OCI-LY7 (cell line): ENCODE measurements around the gene CAMK2N1. TPM values are rescaled to one million over a fixed set of nuclear protein-coding genes. Genes with fewer than 3 reads are reported as not detected.
A peak's percentile ranks its signal among the peaks of the same experiment; 100 is the strongest.
"Not testable (repeated sequence)": the region's sequence is repeated elsewhere in the genome, so short reads cannot be mapped to it uniquely, and the experiment has no call there.

ENCODE experiments used
- BruUV-seq: library from RNA; stranded (reverse); fragments of 400-500 nt; replicated peaks from 2 replicates; lab custom pipeline; 2021; lab: Mats Ljungman, UMichigan
- CTCF ChIA-PET: fragments of 300-600 bp; sonication (Branson Sonifier 250); formaldehyde crosslinking; loops from one replicate; lab custom pipeline; 2022; ENCODE audit warnings: antibody characterized with exemption; ENCODE audit not compliant: unreplicated experiment; lab: Charles Lee
- POLR2A ChIA-PET: fragments of 300-600 bp; sonication (Branson Sonifier 250); formaldehyde crosslinking; loops from one replicate; lab custom pipeline; 2022; ENCODE audit warnings: antibody characterized with exemption; lab: Charles Lee
- DNase-seq: peaks from one replicate; pipeline ENCODE4 v3.0.0-alpha.2; 2015; ENCODE audit warnings: low spot score
- H2AFZ ChIP-seq: fragments of 200-600 bp; sonication (generic), shearing (Covaris generic); 2 replicates; pipeline ENCODE4 v1.6.1; 2014; ENCODE audit warnings: mild to moderate bottlenecking, antibody characterized with exemption, low read length, moderate library complexity
- H3K27ac ChIP-seq: fragments of 200-600 bp; sonication (generic); 2 replicates; pipeline ENCODE4 v1.5.1; 2014; ENCODE audit warnings: mixed run types, low read depth, mild to moderate bottlenecking, moderate library complexity, low read length, inconsistent platforms; ENCODE audit not compliant: poor library complexity, severe bottlenecking
- H3K36me3 ChIP-seq: fragments of 200-600 bp; sonication (generic); 2 replicates; pipeline ENCODE4 v1.6.1; 2014; ENCODE audit warnings: mild to moderate bottlenecking, antibody characterized with exemption, low read length, moderate library complexity, mixed read lengths; ENCODE audit not compliant: insufficient read depth
- H3K4me1 ChIP-seq: fragments of 200-600 bp; sonication (generic); 2 replicates; pipeline ENCODE4 v1.5.1; 2014; ENCODE audit warnings: mild to moderate bottlenecking, low read length; ENCODE audit not compliant: insufficient read depth, poor library complexity, severe bottlenecking
- H3K4me2 ChIP-seq: fragments of 200-600 bp; sonication (generic); 2 replicates; pipeline ENCODE4 v1.6.1; 2014; ENCODE audit warnings: mild to moderate bottlenecking, low read length
- H3K4me3 ChIP-seq: fragments of 200-600 bp; sonication (generic); 2 replicates; pipeline ENCODE4 v1.5.1; 2014; ENCODE audit warnings: mild to moderate bottlenecking, low read depth, low read length; ENCODE audit not compliant: poor library complexity, severe bottlenecking
- H3K79me2 ChIP-seq: fragments of 200-600 bp; sonication (generic); 2 replicates; pipeline ENCODE4 v1.6.1; 2016; ENCODE audit warnings: low read depth, mild to moderate bottlenecking, low read length, moderate library complexity, mixed read lengths; ENCODE audit not compliant: insufficient read depth
- H3K9me2 ChIP-seq: fragments of 200-600 bp; sonication (generic); 2 replicates; pipeline ENCODE4 v1.6.1; 2016; ENCODE audit warnings: mild to moderate bottlenecking, low read length, mixed read lengths; ENCODE audit not compliant: insufficient read depth
- H3K9me3 ChIP-seq: fragments of 200-600 bp; sonication (generic); 2 replicates; pipeline ENCODE4 v1.6.1; 2014; ENCODE audit warnings: mild to moderate bottlenecking, mixed run types, low read length, mixed read lengths
- H4K20me1 ChIP-seq: fragments of 200-600 bp; sonication (generic); 2 replicates; pipeline ENCODE4 v1.6.1; 2014; ENCODE audit warnings: mild to moderate bottlenecking, antibody characterized with exemption, low read length, moderate library complexity, mixed read lengths; ENCODE audit not compliant: insufficient read depth
- CTCF ChIP-seq: fragments of 200-600 bp; sonication (generic); conservative IDR thresholded peaks from 2 replicates; pipeline ENCODE4 v1.5.1; 2014; ENCODE audit warnings: mild to moderate bottlenecking, antibody characterized with exemption, low read length, moderate library complexity, mixed read lengths
- EZH2phosphoT487 ChIP-seq: fragments of 200-600 bp; sonication (generic); IDR thresholded peaks from 2 replicates; pipeline ENCODE4 v1.6.1; 2018; ENCODE audit warnings: low read depth, borderline replicate concordance, mild to moderate bottlenecking, mixed run types, antibody characterized with exemption, low read length, moderate library complexity, mixed read lengths
- intact Hi-C: fragments of 100-400 bp; cut with micrococcal nuclease; formaldehyde crosslinking; loops from one replicate; pipeline ENCODE4 v1.10.0; 2022; ENCODE audit not compliant: unreplicated experiment
- total RNA-seq, 2 experiments: library from RNA; depleted of rRNA in 1 of 2; stranded (reverse); fragments of >200 nt in 1 of 2; shearing (Covaris generic) in 1 of 2; gene quantifications; 2 replicates each; pipeline ENCODE4 v1.2.3, GENCODE V29; 2014 to 2022

The CAMK2N1 gene
- total RNA-seq, 2 experiments from 2014 or later: not detected

GRCh38 chr1:20521960-20522861, 36.2 kb upstream of the CAMK2N1 start:
- Histone ChIP-seq H2AFZ (no peak overlapping the region), H3K4me3 (no peak overlapping the region), H3K36me3 (no peaks in the 10 kb centered on the region), H3K4me1 (no peaks in the 10 kb centered on the region), H4K20me1 (no peaks in the 10 kb centered on the region), H3K9me3 (no peaks in the 10 kb centered on the region), H3K9me2 (no peaks in the 10 kb centered on the region), H3K79me2 (no peaks in the 10 kb centered on the region), H3K4me2 (no peak overlapping the region), H3K27ac (no peak overlapping the region)
- POLR2A ChIA-PET: interaction anchor here (0.6 to 0.7 kb wide), 5 partner anchors 13 to 657 kb away, joined by 3 to 5 read pairs (median 4); no protein-coding TSS in a partner anchor
- BruUV-seq: no TSS peak
- peak; percentile 69 for DNase-seq
- intact Hi-C loops: loop anchor here (1.0 kb wide), 2 partner anchors 111 to 673 kb away; partner anchors contain the start of gene PINK1
- TF ChIP-seq CTCF: peak; percentile 95
- TF ChIP-seq EZH2phosphoT487: no peak
- CTCF ChIA-PET: no interaction called here

- H3K4me1 ChIP-seq, CTCF ChIA-PET, H3K9me3 ChIP-seq, H4K20me1 ChIP-seq, intact Hi-C loops, H3K27ac ChIP-seq, H3K4me3 ChIP-seq, H3K9me2 ChIP-seq, H3K36me3 ChIP-seq, H3K4me2 ChIP-seq, BruUV-seq, POLR2A ChIA-PET, DNase-seq, H3K79me2 ChIP-seq: not testable (repeated sequence)
- H2AFZ ChIP-seq: peak overlapping the region; percentile 62; the same call in 1 of the 2 replicates
Measured at GRCh38 chr1:20519609-20520262, 33.7 kb upstream of the CAMK2N1 start.
